Heart right ventricle (tissue), 16 donors: ENCODE results near the gene PLN. TPM values are rescaled to one million over a fixed set of nuclear protein-coding genes. Genes with fewer than 3 reads are reported as not detected.

Experiments used
- ATAC-seq, 8 donors: fragments of 200-7000 bp; cut with Tn5 transposase; one replicate each; pipeline ENCODE4 v1.9.1; 2020; ENCODE audit warnings: mild to moderate bottlenecking in 8 of 8, moderate library complexity in 8 of 8, moderate number of reproducible peaks in 1 of 8
- DNase-seq, 2 donors: peaks; one replicate each; pipeline ENCODE4 v3.0.0-alpha.2; 2020
- H3K27ac ChIP-seq, 10 donors: fragments of 200-600 bp; sonication (generic) in 2 of 10; one replicate each; pipeline versions ENCODE4 v1.5.0 to v1.8.0; 2020 to 2022; ENCODE audit warnings: mild to moderate bottlenecking in 3 of 10
- H3K27me3 ChIP-seq, 7 donors: fragments of 200-600 bp; one replicate each; pipeline ENCODE4 v1.8.0; 2021 to 2022; ENCODE audit warnings: mild to moderate bottlenecking in 2 of 7
- H3K36me3 ChIP-seq, 9 donors: fragments of 200-600 bp; sonication (generic) in 1 of 9; one replicate each; pipeline versions ENCODE4 v1.5.0 to v1.8.0; 2020 to 2022; ENCODE audit warnings: mild to moderate bottlenecking in 2 of 9
- H3K4me1 ChIP-seq, 9 donors: fragments of 200-600 bp; sonication (generic) in 1 of 9; one replicate each; pipeline versions ENCODE4 v1.5.0 to v1.8.0; 2020 to 2022; ENCODE audit warnings: mild to moderate bottlenecking in 4 of 9
- H3K4me3 ChIP-seq, 10 donors: fragments of 200-600 bp; sonication (generic) in 2 of 10; one replicate each; pipeline versions ENCODE4 v1.5.0 to v1.8.0; 2020 to 2022; ENCODE audit warnings: mild to moderate bottlenecking in 7 of 10, moderate library complexity in 2 of 10
- H3K9me3 ChIP-seq, 11 donors: fragments of 200-600 bp in 10 of 11; sonication (generic) in 2 of 11; one replicate each; pipeline versions ENCODE4 v1.5.0 to v1.8.0; 2013 to 2022; ENCODE audit warnings: mild to moderate bottlenecking in 2 of 11, control low read depth in 1 of 11, moderate library complexity in 1 of 11
- CTCF ChIP-seq, 9 donors: fragments of 200-600 bp; sonication (generic) in 2 of 9; IDR thresholded peaks; one replicate each; pipeline versions ENCODE4 v1.5.0 to v1.8.0; 2021 to 2022; ENCODE audit warnings: antibody characterized with exemption in 9 of 9, mild to moderate bottlenecking in 5 of 9, moderate library complexity in 1 of 9
- WGBS, 2 donors: extraction: QIAGEN DNeasy Blood & Tissue Kit; methylation state at CpG; one replicate each; pipeline ENCODE4 v1.1.7; 2013; ENCODE audit warnings: inconsistent platforms in 1 of 2; 5-methylcytosine and 5-hydroxymethylcytosine counted together
- intact Hi-C, 10 donors: fragments of 100-400 bp; cut with DNase I; formaldehyde crosslinking; loops; one replicate each; pipeline versions ENCODE4 v1.11.1 to v1.14.2; 2022
- polyA plus RNA-seq, 2 donors: library from polyadenylated mRNA; stranded (reverse); fragments of 200-250 nt; gene quantifications; one replicate each; pipeline ENCODE4 v1.2.3, GENCODE V29; 2013
- total RNA-seq, 10 donors: library from RNA; stranded (reverse); fragmentation: NEBNext Ultra II Directional in 3 of 10; extraction: Animal tissue kit (Norgen Biotek cat#: 25700) in 3 of 10; gene quantifications; one replicate each; pipeline versions ENCODE4 v1.2.1 to v1.2.4, GENCODE V29; 2021 to 2023
- donor health status: Arrhythmogenic right ventricular cardiomyopathy.
- donor health status: ischemic (EF 13 %, LVEDD 7.1; RV severe dilation, severe dysfunction).
- donor health status: healthy with polysubstance abuse.
- donor health status: DM: no; HTN: yes; CAD: no.
- donor health status: DM: no; HTN: no; CAD: no.
- donor health status: ischemic (EF 25% LVEDD 6.9; RV normal size, moderate dysfunction).
- donor health status: ischemic (EF 25% LVEDD 5.7; RV mildly dilated, moderate dysfunction).
- donor health status: healthy.
- donor health status: DM: yes; HTN: yes; CAD: no.
- donor health status: Ischemic cardiomyopathy.
- donor health status: ischemic (EF 35%, LVEDD 5.7; RV mildly dilated, moderate dysfunction).
- donor health status: nonischemic (EF 11% LVEDD 7.7; RV severe dilation, severe dysfunction).
- donor health status: DM: yes; HTN: yes; CAD: no.
- donor health status: PGD.
- donor health status: ischemic (EF 29% LVEDD 5.4; RV normal size, mild dysfunction).
- donor health status: nonischemic (EF 23%, LVEDD 6.1; RV moderate dilation, normal function).

The PLN gene
- total and polyA plus RNA-seq, 12 donors: 764 to 3,094 (median 2,593) TPM

GRCh38 chr6:118580585-118581419, 32.7 kb downstream of the PLN start:
- Histone ChIP-seq H3K4me1 (peaks cover 0 to 29% (median 7%) of the 10 kb centered on the region in 9 donors), H3K27me3 (no peaks in the 10 kb centered on the region), H3K27ac (peak overlapping the region in 1 of 10 donors; percentile 51), H3K9me3 (peaks cover 0 to 46% (median 21%) of the 10 kb centered on the region in 11 donors), H3K4me3 (no peak overlapping the region), H3K36me3 (peaks cover 0 to 14% (median 0%) of the 10 kb centered on the region in 9 donors)
- intact Hi-C loops: loop anchor here in 7 of 10 donors (1.0 to 10.0 kb wide), 7 partner anchors 36 to 606 kb away; no protein-coding TSS in a partner anchor
- 55 to 63% methylated on average over 10 of the region's 10 CpGs for WGBS, 2 donors
- ATAC-seq: peak; percentile 85 to 92 (median 91)
- DNase-seq: peak in 1 of 2 donors; percentile 43
- peak; percentile 48 to 80 (median 71) for TF ChIP-seq CTCF (IDR thresholded peaks at IDR 0.05)

DNA sequence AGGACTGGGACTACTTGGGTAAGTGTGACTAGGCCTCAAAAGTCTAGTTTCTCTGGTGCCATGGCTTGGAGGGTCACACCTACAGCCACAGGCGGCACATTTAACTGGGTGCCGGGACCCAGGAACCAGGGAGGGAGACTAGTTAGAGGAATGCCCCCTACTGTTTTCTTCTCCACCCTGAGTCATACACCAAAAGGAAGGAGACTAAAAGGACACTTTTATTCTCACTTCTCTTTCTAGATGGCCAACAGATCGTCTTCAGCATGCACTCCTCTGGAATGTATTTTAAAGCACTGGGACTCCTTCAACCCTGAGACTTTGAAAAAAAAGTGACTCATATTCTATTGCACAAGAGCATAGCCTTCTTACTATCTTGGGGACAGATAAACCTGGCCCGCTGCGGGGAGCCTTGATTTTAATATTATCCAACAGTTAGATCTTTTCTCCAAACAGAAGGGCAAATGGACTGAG, 33.4 kb downstream of the PLN start:
- intact Hi-C loops: loop anchor here in 7 of 10 donors (2.0 to 10.0 kb wide), 6 partner anchors 297 to 607 kb away; no protein-coding TSS in a partner anchor
- ATAC-seq (peak in 5 of 8 donors; percentile 26 to 75 (median 33)), DNase-seq (no peak)
- Histone ChIP-seq H3K36me3 (peaks cover 0 to 14% (median 0%) of the 10 kb centered on the region in 9 donors), H3K27me3 (no peaks in the 10 kb centered on the region), H3K4me1 (peaks cover 0 to 36% (median 7%) of the 10 kb centered on the region in 9 donors), H3K4me3 (no peak overlapping the region), H3K27ac (peak overlapping the region in 1 of 10 donors; percentile 51), H3K9me3 (peaks cover 0 to 39% (median 21%) of the 10 kb centered on the region in 11 donors)
- TF ChIP-seq CTCF (IDR thresholded peaks at IDR 0.05): no peak
- 76 to 89% methylated on average over 5 of the region's 5 CpGs for WGBS, 2 donors

DNA sequence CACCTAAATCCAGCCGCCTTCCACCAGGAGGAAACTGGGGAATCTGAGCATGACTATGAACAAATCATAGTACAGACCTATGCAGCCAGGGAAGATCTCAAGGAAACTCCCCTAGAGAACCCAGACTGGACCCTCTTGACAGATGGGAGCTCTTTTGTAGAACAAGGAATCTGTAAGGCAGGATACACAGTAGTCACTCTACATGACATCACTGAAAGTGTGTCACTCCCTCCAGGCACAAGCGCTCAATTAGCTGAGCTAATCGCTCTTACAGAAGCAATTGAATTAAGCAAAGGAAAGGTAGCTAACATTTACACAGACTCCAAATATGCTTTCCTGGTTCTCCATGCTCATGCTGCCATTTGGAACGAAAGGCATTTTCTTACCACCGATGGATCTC, 36.8 kb downstream of the PLN start:
- Histone ChIP-seq H3K4me3 (no peak overlapping the region), H3K27me3 (no peaks in the 10 kb centered on the region), H3K27ac (no peak overlapping the region), H3K9me3 (peaks cover 0 to 5% (median under 1%) of the 10 kb centered on the region in 11 donors), H3K4me1 (peaks cover 0 to 59% (median 19%) of the 10 kb centered on the region in 9 donors), H3K36me3 (no peaks in the 10 kb centered on the region)
- whole genome bisulfite sequencing, 2 donors: 92 to 96% methylated on average over 5 of the region's 5 CpGs
- ATAC-seq (no peak), DNase-seq (no peak)
- intact Hi-C loops: loop anchor here in 6 of 10 donors (5.0 to 10.0 kb wide), 4 partner anchors 300 to 610 kb away; no protein-coding TSS in a partner anchor
- TF ChIP-seq CTCF (IDR thresholded peaks at IDR 0.05): no peak

DNA sequence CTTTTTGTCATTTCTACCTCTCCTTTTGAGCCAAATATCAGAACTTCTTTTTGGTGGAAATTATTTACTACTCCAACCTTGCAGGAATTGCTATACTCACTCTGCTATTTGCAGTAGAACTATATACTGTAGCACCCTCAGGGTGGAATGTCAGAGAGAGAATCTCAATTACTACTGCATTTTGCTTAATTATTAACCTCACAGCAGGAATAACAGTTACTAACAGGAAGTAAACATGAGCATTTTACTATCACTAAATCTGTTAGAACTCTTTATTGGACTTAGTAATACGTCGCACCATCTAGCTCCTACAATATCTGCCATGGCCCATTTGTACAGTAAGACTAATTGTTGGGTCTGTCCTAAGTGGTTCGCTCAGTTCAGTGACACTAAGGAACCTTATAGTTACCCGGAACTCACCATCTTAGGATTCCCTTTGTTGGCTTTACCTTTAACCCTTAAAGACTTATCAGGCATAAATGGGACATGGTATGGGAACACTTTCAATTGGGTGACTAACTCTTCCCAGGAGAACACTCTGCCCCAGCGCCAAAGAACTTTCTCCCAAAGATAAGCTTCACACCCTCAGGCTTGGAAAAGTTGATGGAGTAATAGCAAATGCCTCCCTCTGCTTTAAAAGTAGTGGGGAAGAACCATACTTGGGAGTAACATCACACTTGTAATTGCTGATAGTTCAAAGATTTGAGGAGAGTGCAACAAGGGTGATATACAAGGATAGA, 38.8 kb downstream of the PLN start:
- ATAC-seq (no peak), DNase-seq (no peak)
- 88 to 93% methylated on average over 5 of the region's 5 CpGs for WGBS, 2 donors
- Histone ChIP-seq H3K36me3 (no peaks in the 10 kb centered on the region), H3K27ac (no peak overlapping the region), H3K9me3 (no peaks in the 10 kb centered on the region), H3K4me1 (peaks cover 0 to 62% (median 21%) of the 10 kb centered on the region in 9 donors), H3K4me3 (no peak overlapping the region), H3K27me3 (no peaks in the 10 kb centered on the region)
- intact Hi-C loops: loop anchor here in 5 of 10 donors (10.0 kb wide), 2 partner anchors 302 to 612 kb away; no protein-coding TSS in a partner anchor
- no peak for TF ChIP-seq CTCF (IDR thresholded peaks at IDR 0.05)
